GM19193 (cell line): ENCODE results near the gene LRRC46.

Source experiments
- POLR2A ChIP-seq: IDR thresholded peaks from 4 replicates; pipeline ENCODE4 v1.6.1; 2011; ENCODE audit not compliant: insufficient read depth, insufficient read length; ENCODE audit errors: extremely low read depth

The LRRC46 gene

DNA sequence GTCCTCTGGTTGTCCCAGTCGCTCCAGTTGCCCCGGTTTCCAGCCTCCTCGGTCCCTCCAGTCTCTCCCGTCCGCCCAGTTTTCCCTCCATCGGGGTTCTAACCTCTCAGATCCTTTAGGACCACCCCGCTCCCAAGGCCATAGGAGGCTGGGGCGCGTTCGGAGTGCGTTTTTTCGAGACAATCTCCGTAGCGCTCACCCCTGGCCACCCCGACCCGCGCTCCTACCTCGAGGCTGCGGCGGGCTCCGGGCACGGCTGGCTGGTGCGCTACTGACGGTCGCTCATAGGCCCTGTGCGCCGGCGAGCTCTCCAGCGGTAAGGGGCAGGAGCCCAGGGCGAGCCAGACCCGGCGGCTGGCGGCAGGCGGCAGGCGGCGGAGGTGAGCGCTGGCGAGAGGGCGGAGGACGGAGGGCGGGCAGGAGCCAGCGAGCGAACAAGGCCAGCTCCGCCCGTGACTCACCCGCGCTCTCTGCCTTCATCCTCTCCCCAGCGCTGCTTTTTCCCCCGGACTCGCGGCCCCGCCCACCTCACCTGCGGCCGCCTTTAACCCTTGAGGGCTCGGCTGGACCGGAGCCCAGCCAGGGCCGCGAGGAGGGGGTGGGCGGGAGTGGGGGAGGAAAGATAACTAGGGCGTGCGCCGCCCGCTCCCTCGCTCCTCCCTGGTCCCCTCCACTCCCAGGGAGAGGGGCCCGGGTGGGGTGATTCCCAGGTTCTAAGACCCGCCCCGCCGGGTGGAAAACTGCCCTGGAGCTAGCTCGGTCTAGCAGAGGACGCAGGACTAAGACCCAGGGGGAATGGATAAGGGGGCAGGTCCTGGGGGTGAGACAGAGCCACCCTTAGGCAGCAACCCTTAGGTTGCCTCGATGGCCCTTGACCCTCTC, 19.5 kb downstream of the LRRC46 start, which contains the start of gene SP6:
SP6 (minus strand) TSS at position 472 of the 882 bp plus-strand sequence. CDS start 2,734 bp downstream, outside the sequence.
- no peak for TF ChIP-seq POLR2A

DNA sequence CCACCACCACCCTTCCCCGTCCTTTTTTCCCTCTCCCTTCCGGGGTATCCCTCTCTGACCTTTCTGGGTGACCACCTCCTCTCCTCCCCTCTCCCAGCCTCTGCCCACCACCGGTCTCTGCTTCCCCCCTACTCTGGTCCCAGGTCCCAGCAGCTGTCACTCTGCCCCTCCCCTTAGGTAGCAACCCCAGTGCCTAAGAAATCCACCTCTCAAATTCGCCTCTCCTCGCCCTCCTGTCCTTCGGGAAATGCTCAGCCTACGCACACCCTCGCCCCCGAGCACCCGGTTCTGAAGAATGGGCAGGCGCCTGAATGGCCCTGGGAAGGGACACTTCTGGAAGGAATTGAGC, 20.3 kb downstream of the LRRC46 start:
- TF ChIP-seq POLR2A, result no peak

DNA sequence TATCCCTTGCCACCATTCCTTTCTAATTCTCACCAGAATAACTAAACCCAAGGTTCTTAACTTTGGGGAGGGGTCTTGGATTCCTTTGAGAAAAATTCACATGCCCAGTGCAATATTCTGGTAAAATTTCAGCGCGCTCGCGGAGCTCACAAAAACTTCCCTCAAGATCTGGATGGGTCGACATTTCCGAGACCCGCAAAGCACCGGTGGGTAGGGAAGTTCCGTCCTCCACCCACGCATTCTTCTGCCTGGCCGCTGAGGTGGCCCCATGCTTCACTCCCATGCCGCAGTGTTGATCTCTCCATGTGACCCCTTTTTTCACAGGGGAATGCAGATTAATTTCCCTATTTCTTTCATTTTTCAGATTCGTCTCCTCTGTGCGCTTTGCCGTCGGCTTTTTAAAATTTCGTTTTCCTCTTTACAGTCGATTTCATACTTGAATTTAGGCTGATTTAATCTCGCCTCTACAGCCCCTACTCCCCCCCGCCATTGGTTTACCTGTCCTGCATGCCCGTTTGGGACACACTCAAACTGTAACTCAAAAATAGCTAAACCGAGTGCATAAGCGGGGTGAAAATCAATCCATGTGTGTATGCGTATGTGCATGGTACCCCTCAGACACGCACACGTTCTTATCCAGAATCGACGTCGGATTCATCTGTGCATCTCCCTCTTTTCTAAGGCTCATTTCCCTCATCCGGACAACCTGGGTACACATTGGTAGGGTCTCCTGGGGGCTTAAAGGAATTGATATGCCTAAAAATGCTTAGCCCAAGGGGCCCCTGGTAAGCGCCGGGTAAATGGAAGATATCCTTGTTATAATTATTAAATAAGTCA, 20.9 kb downstream of the LRRC46 start:
- TF ChIP-seq POLR2A, result no peak

DNA sequence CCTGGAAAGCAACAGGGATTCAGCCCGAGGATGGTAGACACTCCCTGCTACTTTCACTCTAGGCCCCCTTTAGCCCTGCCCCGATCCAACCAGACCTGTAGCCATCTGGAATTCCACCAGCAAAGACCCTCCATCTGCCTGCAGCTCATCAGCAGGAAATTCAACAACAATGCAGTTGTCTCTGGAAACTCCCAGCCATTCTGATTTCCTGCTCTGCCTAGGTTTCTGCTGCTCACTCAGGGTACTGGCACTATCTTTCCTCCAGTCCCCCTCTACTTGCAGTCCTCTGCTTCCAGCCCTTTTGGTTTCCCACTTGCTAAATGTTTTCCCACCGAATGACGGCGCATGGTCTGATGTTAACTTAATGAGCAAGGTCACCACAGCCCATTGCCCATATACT, 22.1 kb downstream of the LRRC46 start:
- no peak for TF ChIP-seq POLR2A

DNA sequence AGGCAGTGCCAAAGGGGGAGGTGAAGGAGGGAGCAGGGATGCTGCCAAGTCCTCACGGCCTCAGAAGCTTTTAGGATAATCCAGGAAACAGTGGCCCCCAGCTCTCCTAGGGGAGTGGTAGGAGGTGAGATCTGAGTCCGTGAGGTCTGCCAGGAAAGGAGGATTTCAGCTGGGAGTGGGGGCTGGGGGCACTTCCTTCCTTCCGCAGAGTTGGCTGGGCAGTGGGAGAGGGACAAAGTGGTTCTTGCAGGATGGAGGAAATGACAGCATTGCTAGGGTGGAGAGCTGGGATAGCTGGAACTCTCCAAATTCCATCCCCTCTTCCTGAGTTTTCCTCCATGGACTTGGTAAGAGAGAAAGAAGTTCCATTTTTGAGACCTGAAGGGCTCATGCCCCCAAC, 24.3 kb downstream of the LRRC46 start:
- TF ChIP-seq POLR2A, result no peak

DNA sequence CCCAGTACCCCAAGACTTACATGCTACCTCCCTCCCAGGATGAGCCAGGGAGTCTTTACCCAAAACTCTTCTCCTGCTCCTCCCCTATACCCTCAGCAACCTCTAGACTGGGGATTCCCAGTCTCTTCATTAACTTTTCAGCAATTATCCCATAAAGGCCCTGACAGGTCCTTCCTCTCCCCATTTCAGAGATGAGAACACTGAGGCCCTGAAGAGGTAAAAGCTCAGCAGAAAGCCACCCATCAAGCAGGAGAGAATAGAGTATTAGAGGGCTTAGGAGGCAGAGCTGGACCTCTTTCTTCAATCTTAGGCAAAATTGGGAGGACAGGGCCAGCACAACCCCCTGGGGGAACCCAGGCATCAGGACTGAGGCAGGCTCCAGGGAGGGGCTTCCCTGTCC, 25.4 kb downstream of the LRRC46 start:
- no peak for TF ChIP-seq POLR2A

DNA sequence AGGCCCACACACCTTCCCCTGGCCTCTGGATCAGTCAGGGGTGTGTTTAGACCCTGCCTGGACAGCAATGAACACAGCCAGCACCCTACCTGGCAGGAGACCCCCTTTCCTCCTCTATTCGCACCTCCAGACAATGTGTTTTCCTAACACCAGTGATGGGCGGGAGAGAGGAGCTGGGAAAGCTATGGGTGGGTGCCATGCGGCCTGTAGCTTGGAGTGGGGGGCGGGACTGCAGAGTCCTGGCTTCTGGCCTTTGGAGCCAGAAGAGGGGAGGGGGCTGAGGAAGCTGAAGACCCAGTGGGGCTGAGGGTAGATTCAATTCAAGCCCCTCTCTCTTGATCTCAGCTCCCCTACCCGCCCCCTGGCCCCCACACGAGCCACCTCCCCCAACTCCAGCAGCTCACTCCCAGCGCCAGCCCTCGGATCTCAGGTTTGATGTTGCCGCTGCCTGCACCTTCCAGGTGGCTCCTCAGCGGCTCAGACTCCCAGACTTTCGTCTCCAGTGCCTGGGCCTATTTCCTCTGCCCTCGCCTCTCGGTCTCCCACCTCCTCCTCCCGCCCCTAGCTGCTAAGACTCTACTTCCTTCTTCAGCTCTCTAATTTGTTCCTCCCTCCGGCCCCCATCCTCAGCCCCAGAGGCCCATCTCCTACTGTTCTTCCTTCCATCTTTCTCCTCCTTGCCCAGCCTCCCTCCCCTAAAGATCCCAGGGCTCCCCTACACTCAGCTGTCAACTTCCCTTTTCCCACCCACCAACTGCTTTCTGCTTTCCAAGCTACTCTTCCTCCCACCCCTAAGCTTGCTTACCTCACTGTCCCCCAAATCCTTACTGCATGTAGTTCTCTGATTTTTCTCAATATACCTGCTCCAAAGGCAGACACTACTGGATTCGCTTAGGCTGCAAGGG, 26.3 kb downstream of the LRRC46 start:
- TF ChIP-seq POLR2A, result no peak

DNA sequence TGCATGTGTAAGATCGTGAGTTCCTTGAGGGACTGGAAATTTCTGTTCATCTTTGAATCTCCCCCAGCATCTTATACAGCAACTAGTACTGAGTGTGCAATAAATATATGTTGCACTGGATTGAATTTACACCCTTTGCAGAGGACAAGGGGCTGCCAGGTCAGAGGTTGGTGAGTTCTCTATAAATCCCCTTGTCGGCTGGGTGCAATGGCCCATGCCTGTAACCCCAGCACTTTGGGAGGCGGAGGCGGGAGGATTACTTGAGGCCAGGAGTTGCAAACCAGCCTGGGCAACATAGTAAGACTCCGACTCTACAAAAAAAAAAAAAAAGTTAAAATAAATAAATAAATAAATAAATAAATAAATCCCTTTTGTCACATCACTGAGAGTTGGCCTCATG, 28.9 kb downstream of the LRRC46 start:
- no peak for TF ChIP-seq POLR2A

DNA sequence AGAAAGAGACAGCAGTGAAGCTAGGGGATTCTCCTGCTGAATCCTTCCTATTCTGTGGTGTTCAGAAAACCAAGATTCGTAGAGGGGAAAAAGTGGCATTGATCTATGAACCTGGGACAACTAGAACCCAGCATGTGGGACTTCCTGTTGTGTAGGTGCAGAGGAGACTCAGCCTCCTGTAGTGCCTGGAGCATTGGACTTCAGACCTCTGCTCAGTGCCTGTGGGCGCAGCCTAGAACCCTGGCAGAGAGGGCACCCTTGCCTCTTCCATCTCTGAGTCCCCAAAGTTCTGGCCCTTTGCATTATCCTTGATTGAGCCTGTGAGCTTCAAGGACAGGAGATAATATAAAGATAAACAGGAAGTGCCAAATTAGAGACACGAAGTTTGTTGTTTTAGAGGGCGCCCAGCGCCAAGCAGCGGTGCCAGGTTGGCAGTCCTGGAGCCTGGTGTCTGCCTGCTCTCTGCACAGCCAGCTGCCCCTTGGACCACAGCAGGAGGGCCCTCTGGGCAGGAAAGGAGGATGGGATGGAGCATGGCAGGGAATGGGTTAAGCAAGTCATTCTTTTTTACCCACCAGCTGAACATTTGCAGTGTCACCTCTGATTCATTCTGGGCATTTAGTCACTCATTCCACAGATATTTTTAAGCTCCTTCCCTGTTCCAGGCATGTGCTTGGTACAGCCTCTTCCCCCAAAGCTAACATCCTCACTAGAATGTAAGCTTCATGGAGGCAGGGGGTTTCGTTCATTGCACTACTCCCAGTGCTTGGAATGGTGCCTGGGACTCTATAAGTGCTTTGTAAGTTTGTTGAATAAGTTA, 31.4 kb downstream of the LRRC46 start:
- TF ChIP-seq POLR2A, result no peak

DNA sequence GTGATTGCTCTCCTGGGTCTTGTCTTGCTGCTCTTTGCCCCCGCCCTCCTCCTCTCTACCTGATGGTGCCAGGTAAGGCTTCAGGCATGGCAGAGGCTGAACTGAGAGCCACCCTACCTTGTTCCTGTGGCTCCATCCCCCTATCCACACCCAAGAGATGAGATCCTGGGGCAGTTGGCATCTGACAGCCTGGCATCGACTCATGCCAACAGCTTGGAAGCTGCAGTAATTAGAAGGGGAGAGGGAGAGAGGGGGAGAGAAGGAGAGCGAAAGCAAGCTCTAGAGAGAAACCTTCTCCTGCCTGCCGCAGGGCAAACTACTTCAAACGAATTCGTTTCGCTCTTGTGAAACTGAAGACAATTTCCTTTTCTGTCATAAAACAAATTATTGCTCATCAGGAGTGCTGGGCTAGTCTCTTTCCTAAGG, 33.3 kb downstream of the LRRC46 start:
- no peak for TF ChIP-seq POLR2A

DNA sequence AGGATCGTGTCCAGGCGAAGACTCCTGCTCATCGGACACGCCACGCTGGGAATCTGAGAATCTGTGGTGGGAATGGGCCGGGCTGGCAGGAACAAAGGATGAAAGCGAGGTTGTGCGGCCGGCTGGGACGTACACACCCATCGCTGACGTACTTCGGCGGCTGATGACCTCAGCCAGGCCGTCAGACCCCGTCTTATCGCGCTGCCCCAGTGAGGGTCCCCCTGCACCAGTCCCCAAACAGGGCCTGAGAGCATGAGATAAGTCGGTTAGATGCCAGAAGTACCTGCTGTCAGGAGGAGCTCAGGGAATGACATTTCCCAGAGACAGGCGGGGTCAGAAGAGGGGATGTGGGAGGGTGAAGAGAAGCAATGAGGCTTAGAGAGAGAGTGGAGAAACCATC, 35.5 kb downstream of the LRRC46 start:
- no peak for TF ChIP-seq POLR2A

DNA sequence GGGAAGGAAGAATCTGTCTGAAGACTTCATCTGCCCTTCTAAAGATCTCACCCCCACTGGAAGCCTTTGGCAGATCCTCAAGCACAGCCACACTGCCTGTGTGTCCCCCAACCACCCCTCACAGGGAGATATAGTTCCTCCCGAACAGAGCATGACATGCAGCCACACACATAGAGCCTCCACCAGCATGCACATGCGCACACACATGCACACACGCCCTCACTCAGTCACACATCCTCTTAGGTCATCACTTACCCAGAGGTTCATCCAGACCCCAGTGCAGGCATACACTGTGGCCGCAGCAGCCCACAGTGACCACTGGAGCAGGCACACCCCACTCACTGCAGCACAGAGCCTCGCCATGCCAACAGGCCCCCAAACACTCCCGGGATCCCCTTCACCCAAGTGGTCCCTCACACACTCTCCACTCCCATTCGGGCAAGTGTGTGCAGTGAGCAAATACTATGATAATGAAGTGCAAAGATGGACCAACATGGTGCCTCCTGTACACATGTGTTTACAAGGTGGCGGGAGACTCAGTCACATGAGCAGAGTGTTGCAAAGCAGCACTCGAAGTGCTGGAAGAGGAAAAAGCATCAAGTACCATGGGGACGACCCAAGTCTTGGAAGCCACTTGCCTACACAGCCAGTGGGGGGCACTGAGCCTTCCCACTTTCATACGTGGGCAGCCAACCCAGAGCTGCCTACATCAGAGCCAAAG, 36.5 kb downstream of the LRRC46 start:
- TF ChIP-seq POLR2A, result no peak

DNA sequence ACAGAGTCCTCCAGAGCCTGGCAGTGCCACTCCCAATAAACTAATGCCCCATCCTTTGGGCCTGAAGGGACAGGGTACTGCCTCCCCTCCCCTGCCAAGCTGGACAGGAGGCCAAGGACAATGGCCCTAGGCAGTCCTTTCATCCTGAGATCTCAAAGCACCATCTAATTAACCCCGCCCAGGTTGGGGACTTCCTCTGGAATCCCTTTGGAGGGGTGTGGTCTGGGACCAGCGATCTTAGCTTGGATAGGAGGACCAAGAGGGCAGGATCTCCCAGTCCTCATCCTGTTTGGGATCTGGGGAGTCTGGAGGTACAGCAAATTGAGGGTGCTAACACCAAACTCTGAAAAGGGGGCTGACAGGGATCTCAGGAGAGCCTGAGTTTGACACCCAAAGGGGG, 37.6 kb downstream of the LRRC46 start:
- no peak for TF ChIP-seq POLR2A
